Rectal smooth muscle tissue (tissue), 1 donor: ENCODE results near the gene GRIN3A.

ENCODE experiments used
- H3K27ac ChIP-seq: one replicate; pipeline ENCODE4 v1.7.0; 2013; ENCODE audit warnings: low read depth, low read length, inconsistent platforms
- H3K27me3 ChIP-seq: one replicate; pipeline ENCODE4 v1.7.0; 2013; ENCODE audit warnings: low read length; ENCODE audit not compliant: control insufficient read depth, insufficient read depth
- H3K36me3 ChIP-seq: one replicate; pipeline ENCODE4 v1.7.0; 2013; ENCODE audit warnings: low read length; ENCODE audit not compliant: control insufficient read depth, insufficient read depth
- H3K4me1 ChIP-seq: one replicate; pipeline ENCODE4 v1.7.0; 2013; ENCODE audit warnings: low read length; ENCODE audit not compliant: control insufficient read depth, insufficient read depth
- H3K4me3 ChIP-seq: one replicate; pipeline ENCODE4 v1.7.0; 2013; ENCODE audit warnings: low read length
- H3K9ac ChIP-seq: one replicate; pipeline ENCODE4 v1.7.0; 2013; ENCODE audit warnings: low read length

The GRIN3A gene

GRCh38 chr9:101738566-101739183 is at the start of gene GRIN3A:
Gene GRIN3A, minus strand, starts transcription at chr9:101738647. Its CDS starts 668 bp downstream, at chr9:101737979.
- H3K4me1 ChIP-seq: no peaks in the 10 kb centered on the region
- H3K4me3 ChIP-seq: peak within 1 kb of the TSS; percentile 69
- H3K27me3 ChIP-seq: peaks cover 16% of the 10 kb centered on the region
- H3K36me3 ChIP-seq: no peaks in the 10 kb centered on the region
- H3K27ac ChIP-seq: no peak within 1 kb of the TSS
- no peak within 1 kb of the TSS for H3K9ac ChIP-seq

- Histone ChIP-seq H3K4me1 (no peaks in the 10 kb centered on the region), H3K36me3 (no peaks in the 10 kb centered on the region), H3K9ac (no peak overlapping the region), H3K27ac (no peak overlapping the region), H3K27me3 (no peaks in the 10 kb centered on the region), H3K4me3 (no peak overlapping the region)
Measured at GRCh38 chr9:101787891-101788290, 49.4 kb upstream of the GRIN3A start.

GRCh38 chr9:101778332-101778731 is 39.9 kb upstream of the GRIN3A start:
- Histone ChIP-seq H3K4me1 (no peaks in the 10 kb centered on the region), H3K4me3 (no peak overlapping the region), H3K27me3 (no peaks in the 10 kb centered on the region), H3K27ac (no peak overlapping the region), H3K9ac (no peak overlapping the region), H3K36me3 (no peaks in the 10 kb centered on the region)

- no peak overlapping the region for H3K4me3 ChIP-seq
- no peak overlapping the region for H3K27ac ChIP-seq
- no peak overlapping the region for H3K9ac ChIP-seq
- H3K27me3 ChIP-seq: no peaks in the 10 kb centered on the region
- H3K4me1 ChIP-seq: no peaks in the 10 kb centered on the region
- H3K36me3 ChIP-seq: no peaks in the 10 kb centered on the region
Measured at GRCh38 chr9:101764472-101764871, 26.0 kb upstream of the GRIN3A start.

- Histone ChIP-seq H3K27ac (no peak overlapping the region), H3K27me3 (no peaks in the 10 kb centered on the region), H3K9ac (no peak overlapping the region), H3K4me1 (no peaks in the 10 kb centered on the region), H3K36me3 (no peaks in the 10 kb centered on the region), H3K4me3 (no peak overlapping the region)
Measured at GRCh38 chr9:101758304-101758930, 20.0 kb upstream of the GRIN3A start.

GRCh38 chr9:101753716-101754115 is 15.3 kb upstream of the GRIN3A start:
- Histone ChIP-seq H3K27ac (no peak overlapping the region), H3K4me3 (no peak overlapping the region), H3K36me3 (no peaks in the 10 kb centered on the region), H3K9ac (no peak overlapping the region), H3K4me1 (peaks cover 2% of the 10 kb centered on the region), H3K27me3 (no peaks in the 10 kb centered on the region)

GRCh38 chr9:101751895-101752294 is 13.4 kb upstream of the GRIN3A start:
- H3K9ac ChIP-seq: no peak overlapping the region
- H3K27ac ChIP-seq: no peak overlapping the region
- no peak overlapping the region for H3K4me3 ChIP-seq
- H3K4me1 ChIP-seq: peaks cover 2% of the 10 kb centered on the region
- H3K36me3 ChIP-seq: no peaks in the 10 kb centered on the region
- H3K27me3 ChIP-seq: no peaks in the 10 kb centered on the region

- Histone ChIP-seq H3K27me3 (peaks cover 16% of the 10 kb centered on the region), H3K4me3 (no peak overlapping the region), H3K27ac (no peak overlapping the region), H3K4me1 (no peaks in the 10 kb centered on the region), H3K36me3 (no peaks in the 10 kb centered on the region), H3K9ac (no peak overlapping the region)
Measured at GRCh38 chr9:101739311-101739710, 864 bp upstream of the GRIN3A start.

GRCh38 chr9:101737705-101738565 is 512 bp downstream of the GRIN3A start:
- Histone ChIP-seq H3K4me1 (no peaks in the 10 kb centered on the region), H3K27ac (no peak overlapping the region), H3K36me3 (no peaks in the 10 kb centered on the region), H3K9ac (no peak overlapping the region), H3K4me3 (peak overlapping the region; percentile 69), H3K27me3 (peaks cover 16% of the 10 kb centered on the region)

- Histone ChIP-seq H3K27me3 (peaks cover 16% of the 10 kb centered on the region), H3K9ac (no peak overlapping the region), H3K4me3 (no peak overlapping the region), H3K27ac (no peak overlapping the region), H3K36me3 (no peaks in the 10 kb centered on the region), H3K4me1 (no peaks in the 10 kb centered on the region)
Measured at GRCh38 chr9:101737165-101737704, 1.2 kb downstream of the GRIN3A start.

- no peaks in the 10 kb centered on the region for H3K4me1 ChIP-seq
- no peak overlapping the region for H3K9ac ChIP-seq
- no peaks in the 10 kb centered on the region for H3K36me3 ChIP-seq
- no peak overlapping the region for H3K27ac ChIP-seq
- H3K4me3 ChIP-seq: no peak overlapping the region
- H3K27me3 ChIP-seq: peaks cover 16% of the 10 kb centered on the region
Measured at GRCh38 chr9:101736717-101737116, 1.7 kb downstream of the GRIN3A start.

- Histone ChIP-seq H3K36me3 (no peaks in the 10 kb centered on the region), H3K27me3 (no peaks in the 10 kb centered on the region), H3K4me3 (no peak overlapping the region), H3K9ac (no peak overlapping the region), H3K27ac (no peak overlapping the region), H3K4me1 (no peaks in the 10 kb centered on the region)
Measured at GRCh38 chr9:101731429-101731828, 7.0 kb downstream of the GRIN3A start.
